ENCODE results near the gene FLYWCH1. TPM values are rescaled to one million over a fixed set of nuclear protein-coding genes. Genes with fewer than 3 reads are reported as not detected.

Gene FLYWCH1
- total and polyA plus RNA-seq, 2 experiments from 2014 or later, result 16.0 to 44.7 TPM

DNA sequence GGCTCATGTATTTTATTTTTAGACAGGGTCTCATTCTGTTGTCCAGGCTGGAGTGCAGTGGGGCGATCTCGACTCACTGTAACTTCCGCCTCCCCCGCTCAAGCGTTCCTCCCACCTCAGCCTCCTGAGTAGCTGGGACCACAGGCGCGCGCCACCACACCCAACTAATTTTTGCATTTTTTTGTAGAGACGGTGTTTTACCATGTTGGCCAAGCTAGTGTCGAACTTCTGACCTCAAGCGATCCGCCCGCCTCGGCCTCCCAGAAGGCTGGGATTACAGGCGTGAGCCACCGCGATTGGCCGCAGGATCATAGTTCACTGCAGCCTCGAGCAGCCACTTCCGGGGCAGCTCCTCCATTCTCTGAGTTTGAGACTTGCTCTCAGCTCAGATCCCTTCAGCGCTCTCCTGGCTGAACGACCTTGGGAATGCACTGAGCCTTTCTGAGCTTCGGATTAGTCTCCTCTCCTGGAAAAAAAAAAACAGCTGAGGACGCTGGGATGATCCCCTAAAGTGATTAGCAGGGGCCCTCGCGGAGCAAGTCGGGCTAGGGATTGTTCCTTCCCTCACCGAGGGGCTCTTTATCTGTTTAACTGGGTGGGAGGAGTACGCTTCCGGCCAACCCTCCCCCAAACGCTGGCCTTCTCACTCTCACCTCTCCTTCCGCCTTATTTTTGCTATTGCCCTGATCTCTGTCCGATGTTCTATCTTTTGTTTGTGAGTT lies 69.6 kb downstream of the FLYWCH1 start:
- Histone ChIP-seq H3K4me3 (peak overlapping the region; percentile 82), H2AFZ (peak overlapping the region; percentile 88; the same call in 1 of the 2 replicates), H3K36me3 (ENCODE audit: low read depth) (no peaks in the 10 kb centered on the region), H3K9me2 (ENCODE audit: insufficient read depth) (no peaks in the 10 kb centered on the region), H3K27me3 (replicated peaks; ENCODE audit: insufficient read depth) (no peaks in the 10 kb centered on the region), H4K20me1 (ENCODE audit: insufficient read depth) (no peaks in the 10 kb centered on the region), H3K9me3 (ENCODE audit: low read depth) (no peaks in the 10 kb centered on the region), H3K79me2 (ENCODE audit: insufficient read depth) (no peaks in the 10 kb centered on the region), H3K27ac (no peak overlapping the region), H3K4me2 (ENCODE audit: unreplicated experiment) (peak overlapping the region; percentile 87), H3K4me1 (ENCODE audit: insufficient read depth) (no peaks in the 10 kb centered on the region), H3F3A (ENCODE audit: insufficient read depth) (no peaks in the 10 kb centered on the region), H3K9ac (peak overlapping the region; percentile 97)
- no peak for DNase-seq
- TF ChIP-seq EZH2 (IDR thresholded peaks at IDR 0.05; ENCODE audit: insufficient read depth, poor library complexity, severe bottlenecking), result no peak
- no peak for TF ChIP-seq EZH2phosphoT487 (IDR thresholded peaks at IDR 0.05; ENCODE audit: insufficient read depth, low read depth)
- in situ Hi-C loops (cut with MboI), result no loop called here
- 62 to 65% methylated on average over 33 of the region's 33 CpGs for WGBS, 2 experiments (ENCODE audit: low coverage in 1 of 2, low lambda C conversion rate in 2 of 2, missing lambda C conversion rate in 2 of 2)

GRCh38 chr16:2981899-2982250 lies 70.1 kb downstream of the FLYWCH1 start:
- Histone ChIP-seq H4K20me1 (ENCODE audit: insufficient read depth) (no peaks in the 10 kb centered on the region), H3K36me3 (ENCODE audit: low read depth) (no peaks in the 10 kb centered on the region), H3K9me3 (ENCODE audit: low read depth) (no peaks in the 10 kb centered on the region), H3K4me2 (ENCODE audit: unreplicated experiment) (no peak overlapping the region), H3K4me1 (ENCODE audit: insufficient read depth) (no peaks in the 10 kb centered on the region), H3K27ac (no peak overlapping the region), H3K27me3 (replicated peaks; ENCODE audit: insufficient read depth) (no peaks in the 10 kb centered on the region), H3K79me2 (ENCODE audit: insufficient read depth) (no peaks in the 10 kb centered on the region), H3K9me2 (ENCODE audit: insufficient read depth) (no peaks in the 10 kb centered on the region), H3K4me3 (no peak overlapping the region), H3F3A (ENCODE audit: insufficient read depth) (no peaks in the 10 kb centered on the region), H2AFZ (no peak overlapping the region), H3K9ac (no peak overlapping the region)
- 65 to 69% methylated on average over 4 of the region's 4 CpGs for WGBS, 2 experiments (ENCODE audit: low coverage in 1 of 2, low lambda C conversion rate in 2 of 2, missing lambda C conversion rate in 2 of 2)
- TF ChIP-seq EZH2 (IDR thresholded peaks at IDR 0.05; ENCODE audit: insufficient read depth, poor library complexity, severe bottlenecking) (no peak), EZH2phosphoT487 (IDR thresholded peaks at IDR 0.05; ENCODE audit: insufficient read depth, low read depth) (no peak)
- in situ Hi-C loops (cut with MboI), result no loop called here
- DNase-seq, result no peak

DNA sequence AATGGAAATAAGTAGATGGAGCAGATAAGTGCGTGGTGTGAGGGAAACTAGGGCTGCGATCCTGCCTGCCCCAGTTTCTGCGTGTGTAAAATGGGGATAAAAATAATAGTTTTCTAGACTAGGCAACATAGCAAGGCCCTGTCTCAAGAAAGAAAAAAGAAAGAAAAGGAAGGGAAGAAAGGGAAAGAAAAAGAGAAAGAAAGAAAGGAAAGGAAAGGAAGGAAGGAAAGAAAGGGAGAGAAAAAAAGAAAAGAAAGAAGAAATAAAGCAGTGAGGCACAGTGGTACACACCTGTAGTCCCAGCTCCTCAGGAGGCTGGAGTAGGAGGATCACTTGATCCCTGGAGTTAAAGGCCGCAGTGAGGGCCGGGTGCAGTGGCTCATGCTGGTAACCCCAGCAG lies 70.7 kb downstream of the FLYWCH1 start:
- Histone ChIP-seq H4K20me1 (ENCODE audit: insufficient read depth) (no peaks in the 10 kb centered on the region), H3F3A (ENCODE audit: insufficient read depth) (no peaks in the 10 kb centered on the region), H3K9me3 (ENCODE audit: low read depth) (no peaks in the 10 kb centered on the region), H3K9ac (no peak overlapping the region), H3K4me3 (no peak overlapping the region), H3K9me2 (ENCODE audit: insufficient read depth) (no peaks in the 10 kb centered on the region), H3K36me3 (ENCODE audit: low read depth) (no peaks in the 10 kb centered on the region), H3K27ac (no peak overlapping the region), H3K79me2 (ENCODE audit: insufficient read depth) (no peaks in the 10 kb centered on the region), H3K27me3 (replicated peaks; ENCODE audit: insufficient read depth) (no peaks in the 10 kb centered on the region), H3K4me1 (ENCODE audit: insufficient read depth) (no peaks in the 10 kb centered on the region), H3K4me2 (ENCODE audit: unreplicated experiment) (no peak overlapping the region), H2AFZ (no peak overlapping the region)
- TF ChIP-seq EZH2phosphoT487 (IDR thresholded peaks at IDR 0.05; ENCODE audit: insufficient read depth, low read depth), result no peak
- WGBS, 2 experiments (ENCODE audit: low coverage in 1 of 2, low lambda C conversion rate in 2 of 2, missing lambda C conversion rate in 2 of 2), result 99% methylated on average over 5 of the region's 5 CpGs
- in situ Hi-C loops (cut with MboI), result no loop called here
- no peak for DNase-seq

- 0 out of 2 replicates have a peak overlapping the region, but pooled peaks have one; percentile 18 for H3K27ac ChIP-seq
- H3F3A ChIP-seq (ENCODE audit: insufficient read depth), result no peaks in the 10 kb centered on the region
- no peaks in the 10 kb centered on the region for H3K4me1 ChIP-seq (ENCODE audit: insufficient read depth)
- H3K9me3 ChIP-seq (ENCODE audit: low read depth), result no peaks in the 10 kb centered on the region
- peak overlapping the region; percentile 43; the same call in 1 of the 2 replicates for H3K4me3 ChIP-seq
- H2AFZ ChIP-seq, result peak overlapping the region; percentile 50
- H3K27me3 ChIP-seq (replicated peaks; ENCODE audit: insufficient read depth), result no peaks in the 10 kb centered on the region
- DNase-seq, result peak; percentile 93
- 10 to 13% methylated on average over 29 to 35 of the region's 42 CpGs for WGBS, 2 experiments (ENCODE audit: low coverage in 1 of 2, low lambda C conversion rate in 2 of 2, missing lambda C conversion rate in 2 of 2)
- no peak for TF ChIP-seq EZH2phosphoT487 (IDR thresholded peaks at IDR 0.05; ENCODE audit: insufficient read depth, low read depth)
- H3K4me2 ChIP-seq (ENCODE audit: unreplicated experiment), result peak overlapping the region; percentile 55
- no peaks in the 10 kb centered on the region for H3K79me2 ChIP-seq (ENCODE audit: insufficient read depth)
- in situ Hi-C loops (cut with MboI), result no loop called here
- no peaks in the 10 kb centered on the region for H4K20me1 ChIP-seq (ENCODE audit: insufficient read depth)
- H3K9me2 ChIP-seq (ENCODE audit: insufficient read depth), result no peaks in the 10 kb centered on the region
- H3K9ac ChIP-seq, result peak overlapping the region; percentile 51
- no peaks in the 10 kb centered on the region for H3K36me3 ChIP-seq (ENCODE audit: low read depth)
Measured at GRCh38 chr16:2983706-2984136, 72.0 kb downstream of the FLYWCH1 start.

All from GM23248 (cell line).